Smooth muscle cell (in vitro differentiated cells): ENCODE results near the gene HIRA. TPM values are rescaled to one million over a fixed set of nuclear protein-coding genes. Genes with fewer than 3 reads are reported as not detected.

Experiments
- DNase-seq: peaks from one replicate; lab custom pipeline; 2025; ENCODE audit not compliant: unreplicated experiment; lab: John Stamatoyannopoulos, UW
- H2AFZ ChIP-seq: fragments of 200-600 bp; sonication (generic); 2 replicates; pipeline ENCODE4 v1.6.0; 2016; ENCODE audit warnings: antibody characterized with exemption, low read depth, mild to moderate bottlenecking
- H3F3A ChIP-seq: fragments of 200-600 bp; sonication (generic); 2 replicates; pipeline ENCODE4 v1.6.0; 2017; ENCODE audit warnings: antibody characterized with exemption, low read depth
- H3K27ac ChIP-seq: fragments of 200-600 bp; sonication (generic); 2 replicates; pipeline ENCODE4 v1.5.1; 2016; ENCODE audit warnings: low read depth, mild to moderate bottlenecking
- H3K27me3 ChIP-seq: fragments of 200-600 bp; sonication (generic); 2 replicates; pipeline ENCODE4 v1.6.1; 2016; ENCODE audit warnings: low read depth, mild to moderate bottlenecking
- H3K36me3 ChIP-seq: fragments of 200-600 bp; sonication (generic); 2 replicates; pipeline ENCODE4 v1.5.1; 2016; ENCODE audit warnings: low read depth
- H3K4me1 ChIP-seq: fragments of 200-600 bp; sonication (generic); 2 replicates; pipeline ENCODE4 v1.5.1; 2016; ENCODE audit warnings: low read depth
- H3K4me2 ChIP-seq: fragments of 200-600 bp; sonication (generic); 2 replicates; pipeline ENCODE4 v1.6.0; 2016; ENCODE audit warnings: mild to moderate bottlenecking
- H3K4me3 ChIP-seq: fragments of 200-600 bp; sonication (generic); 2 replicates; pipeline ENCODE4 v1.5.1; 2016; ENCODE audit warnings: mild to moderate bottlenecking
- H3K79me2 ChIP-seq: fragments of 200-600 bp; sonication (generic); 2 replicates; pipeline ENCODE4 v1.6.0; 2016; ENCODE audit warnings: low read depth, mild to moderate bottlenecking
- H3K9ac ChIP-seq: fragments of 200-600 bp; sonication (generic); 2 replicates; pipeline ENCODE4 v1.6.0; 2016; ENCODE audit warnings: low read depth
- H3K9me3 ChIP-seq: fragments of 200-600 bp; sonication (generic); replicated peaks from 2 replicates; pipeline ENCODE4 v1.5.1; 2016; ENCODE audit warnings: low read depth
- H4K20me1 ChIP-seq: fragments of 200-600 bp; sonication (generic); 2 replicates; pipeline ENCODE4 v1.6.0; 2016; ENCODE audit warnings: low read depth
- WGBS: methylation state at CpG from one replicate; pipeline ENCODE4 v1.1.7; 2016; ENCODE audit warnings: low lambda C conversion rate; 5-methylcytosine and 5-hydroxymethylcytosine counted together
- polyA plus RNA-seq: library from polyadenylated mRNA; unstranded; fragments of >200 nt; fragmentation: Nextera tagmentation; extraction: Ambion mirVana; gene quantifications from 2 replicates; pipeline ENCODE4 v1.2.1, GENCODE V29; 2016
- total RNA-seq: library from RNA; depleted of rRNA; stranded (reverse); fragments of >200 nt; gene quantifications from 2 replicates; pipeline ENCODE4 v1.2.3, GENCODE V29; 2014
- TF ChIP-seq, protein P1 (sequence below): fragments of 200-600 bp; sonication (generic); IDR thresholded peaks from 2 replicates; pipeline ENCODE4 v1.5.1; 2017; ENCODE audit warnings: borderline replicate concordance, mild to moderate bottlenecking, antibody characterized with exemption; ENCODE audit not compliant: insufficient read depth, poor library complexity, severe bottlenecking

HIRA gene
- total and polyA plus RNA-seq, 2 experiments from 2014 or later = 7.3 to 8.7 TPM

DNA sequence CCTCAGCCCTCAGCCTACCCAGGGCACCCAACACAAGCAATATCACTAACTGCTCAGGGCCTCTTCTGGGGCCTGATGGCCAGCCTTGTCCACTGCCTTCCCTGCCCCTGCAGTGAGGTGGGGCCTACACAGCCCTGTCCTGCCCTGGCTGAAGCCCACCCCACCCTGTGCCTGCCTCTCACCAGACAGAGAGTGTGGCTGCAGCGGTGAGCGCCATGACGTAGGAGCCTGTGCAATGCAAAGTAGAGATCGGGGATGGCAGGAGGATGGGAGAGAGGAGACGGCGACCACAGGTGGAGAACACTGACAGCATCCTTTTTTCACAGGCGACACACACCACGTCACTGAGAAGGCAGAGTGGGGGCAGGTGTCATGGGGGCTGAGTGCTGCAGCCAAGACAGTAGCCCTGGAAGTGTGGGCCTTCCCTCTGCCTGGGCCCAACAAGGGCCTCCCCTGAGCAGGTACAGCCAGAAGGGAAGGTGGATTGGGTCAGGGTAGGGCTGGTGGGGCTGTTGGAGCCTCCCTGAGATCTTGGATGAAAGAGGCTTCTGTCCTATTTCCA is 74.7 kb downstream of the HIRA start:
- H3K4me1 ChIP-seq = no peaks in the 10 kb centered on the region
- H3K9ac ChIP-seq = no peak overlapping the region
- H3F3A ChIP-seq = no peaks in the 10 kb centered on the region
- no peak for DNase-seq
- no peak overlapping the region for H3K27ac ChIP-seq
- no peak overlapping the region for H3K4me3 ChIP-seq
- H3K36me3 ChIP-seq = peaks cover 2% of the 10 kb centered on the region
- TF ChIP-seq, protein P1, sequence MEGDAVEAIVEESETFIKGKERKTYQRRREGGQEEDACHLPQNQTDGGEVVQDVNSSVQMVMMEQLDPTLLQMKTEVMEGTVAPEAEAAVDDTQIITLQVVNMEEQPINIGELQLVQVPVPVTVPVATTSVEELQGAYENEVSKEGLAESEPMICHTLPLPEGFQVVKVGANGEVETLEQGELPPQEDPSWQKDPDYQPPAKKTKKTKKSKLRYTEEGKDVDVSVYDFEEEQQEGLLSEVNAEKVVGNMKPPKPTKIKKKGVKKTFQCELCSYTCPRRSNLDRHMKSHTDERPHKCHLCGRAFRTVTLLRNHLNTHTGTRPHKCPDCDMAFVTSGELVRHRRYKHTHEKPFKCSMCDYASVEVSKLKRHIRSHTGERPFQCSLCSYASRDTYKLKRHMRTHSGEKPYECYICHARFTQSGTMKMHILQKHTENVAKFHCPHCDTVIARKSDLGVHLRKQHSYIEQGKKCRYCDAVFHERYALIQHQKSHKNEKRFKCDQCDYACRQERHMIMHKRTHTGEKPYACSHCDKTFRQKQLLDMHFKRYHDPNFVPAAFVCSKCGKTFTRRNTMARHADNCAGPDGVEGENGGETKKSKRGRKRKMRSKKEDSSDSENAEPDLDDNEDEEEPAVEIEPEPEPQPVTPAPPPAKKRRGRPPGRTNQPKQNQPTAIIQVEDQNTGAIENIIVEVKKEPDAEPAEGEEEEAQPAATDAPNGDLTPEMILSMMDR = no peak
- WGBS = 98% methylated on average over 8 of the region's 8 CpGs
- no peak overlapping the region for H2AFZ ChIP-seq
- H3K79me2 ChIP-seq = no peaks in the 10 kb centered on the region
- H3K27me3 ChIP-seq = no peaks in the 10 kb centered on the region
- no peak overlapping the region for H3K4me2 ChIP-seq
- no peaks in the 10 kb centered on the region for H4K20me1 ChIP-seq
- H3K9me3 ChIP-seq = no peaks in the 10 kb centered on the region

- Histone ChIP-seq H3K4me1 (no peaks in the 10 kb centered on the region), H4K20me1 (no peaks in the 10 kb centered on the region), H3K27me3 (no peaks in the 10 kb centered on the region), H3K4me2 (no peak overlapping the region), H3K36me3 (peaks cover 8% of the 10 kb centered on the region), H2AFZ (no peak overlapping the region), H3K4me3 (no peak overlapping the region), H3F3A (no peaks in the 10 kb centered on the region), H3K9me3 (no peaks in the 10 kb centered on the region), H3K27ac (no peak overlapping the region), H3K9ac (no peak overlapping the region), H3K79me2 (no peaks in the 10 kb centered on the region)
- TF ChIP-seq, protein P1 = no peak
- 98% methylated on average over 7 of the region's 7 CpGs for WGBS
- DNase-seq = no peak
Observed at GRCh38 chr22:19355413-19356157, 75.9 kb downstream of the HIRA start.

DNA sequence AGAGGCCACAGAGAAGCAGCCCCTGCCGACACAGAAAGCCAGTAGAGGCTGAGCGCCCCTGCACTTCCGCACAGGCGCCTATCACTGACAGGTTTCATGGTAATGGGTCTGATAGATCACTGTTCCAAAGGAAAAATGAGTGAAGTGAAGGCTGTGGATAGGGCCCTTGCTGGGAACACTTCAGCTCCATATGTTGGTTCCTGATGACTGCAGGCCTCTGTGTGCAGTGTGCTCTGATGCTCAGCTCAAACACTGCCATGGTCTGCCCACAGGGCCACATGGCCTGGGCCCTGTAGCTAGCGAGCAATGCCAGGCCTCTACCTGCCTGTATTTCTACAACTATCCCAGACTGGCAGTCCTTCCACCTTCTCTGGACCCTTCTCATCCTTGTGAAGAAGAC is 77.3 kb downstream of the HIRA start:
- H3K4me2 ChIP-seq = no peak overlapping the region
- no peak overlapping the region for H3K4me3 ChIP-seq
- peaks cover 12% of the 10 kb centered on the region for H3K36me3 ChIP-seq
- no peak overlapping the region for H3K27ac ChIP-seq
- H3K79me2 ChIP-seq = no peaks in the 10 kb centered on the region
- no peaks in the 10 kb centered on the region for H3F3A ChIP-seq
- no peaks in the 10 kb centered on the region for H3K27me3 ChIP-seq
- no peak overlapping the region for H3K9ac ChIP-seq
- no peak overlapping the region for H2AFZ ChIP-seq
- no peaks in the 10 kb centered on the region for H4K20me1 ChIP-seq
- 98% methylated on average over 5 of the region's 5 CpGs for WGBS
- TF ChIP-seq, protein P1 = no peak
- DNase-seq = no peak
- no peaks in the 10 kb centered on the region for H3K9me3 ChIP-seq
- no peaks in the 10 kb centered on the region for H3K4me1 ChIP-seq
